ENCODE data around the gene ZNF217. TPM values are rescaled to one million over a fixed set of nuclear protein-coding genes. Genes with fewer than 3 reads are reported as not detected.

The ZNF217 gene
- total and polyA plus RNA-seq, 10 of the 15 experiments (the other 5 are each of a cell fraction or from before 2014, with no cell fraction given): 8.5 to 76.6 (median 40.6) TPM

- Histone ChIP-seq H3K79me2 (ENCODE audit: control insufficient read depth, insufficient read depth, low read length) (peaks cover 59% of the 10 kb centered on the region), H2AFZ (ENCODE audit: control insufficient read depth, low read depth, low read length) (no peak overlapping the region; the same call in 1 of the 2 replicates), H3K9me3 (replicated peaks; ENCODE audit: control insufficient read depth, insufficient read depth, low read length) (no peaks in the 10 kb centered on the region), H3K27ac (ENCODE audit: control insufficient read depth, insufficient read depth) (peak overlapping the region; percentile 84), H3K4me2 (ENCODE audit: control insufficient read depth, insufficient read depth) (peak overlapping the region; percentile 69; the same call in 1 of the 2 replicates), H4K20me1 (ENCODE audit: control insufficient read depth, insufficient read depth) (no peaks in the 10 kb centered on the region), H3K27me3 (replicated peaks in 1 of 2; ENCODE audit: control insufficient read depth in 2 of 2, insufficient read depth in 2 of 2, low read length in 1 of 2) (no peaks in the 10 kb centered on the region), H3K9ac (ENCODE audit: control insufficient read depth, insufficient read depth, low read length) (peak overlapping the region; percentile 87), H3K4me1 (ENCODE audit: control insufficient read depth, insufficient read depth, low read length) (peaks cover 8% of the 10 kb centered on the region; the same call in 1 of the 2 replicates), H3K36me3 (ENCODE audit: control insufficient read depth in 2 of 2, insufficient read depth in 2 of 2, low read length in 1 of 2) (no peaks in the 10 kb centered on the region), H3K4me3 (peak overlapping the region; percentile 81)
- ATAC-seq (peak; percentile 77), DNase-seq (ENCODE audit: low read depth, low spot score) (no peak), FAIRE-seq (no peak)
- under 1% methylated on average over 45 of the region's 110 CpGs for WGBS (ENCODE audit: insufficient coverage, insufficient replicate concordance, low lambda C conversion rate, missing lambda C conversion rate)
- intact Hi-C loops (cut with micrococcal nuclease; ENCODE audit: unreplicated experiment): loop anchor here (2.0 kb wide), 1 partner anchor 58 kb away; no protein-coding TSS in a partner anchor
- RAD21 ChIA-PET (ENCODE audit: unreplicated experiment): interaction anchor here (0.6 to 4.1 kb wide), 19 partner anchors 15 to 485 kb away, joined by 3 to 33 read pairs (median 5); no protein-coding TSS in a partner anchor
- no TSS peak for BruUV-seq (replicated peaks)
- CTCF ChIA-PET: interaction anchor here (0.6 to 1.7 kb wide), 3 partner anchors 137 to 156 kb away, joined by 3 to 4 read pairs (median 4); no protein-coding TSS in a partner anchor
- SMC1A ChIA-PET (ENCODE audit: uncharacterized antibody, unreplicated experiment): interaction anchor here (0.7 to 1.8 kb wide), 16 partner anchors 12 to 346 kb away, joined by 3 to 11 read pairs (median 4); no protein-coding TSS in a partner anchor
- in situ Hi-C loops (cut with MboI): no loop called here
- POLR2A ChIA-PET: interaction anchor here (0.7 to 2.6 kb wide), 13 partner anchors 8 to 616 kb away, joined by 3 to 21 read pairs (median 4); no protein-coding TSS in a partner anchor
- TF ChIP-seq CUX1 (IDR thresholded peaks at IDR 0.05; ENCODE audit: insufficient replicate concordance, low read depth, low read length): no peak
- peak; percentile 92 for TF ChIP-seq NFXL1 (IDR thresholded peaks at IDR 0.05; ENCODE audit: borderline replicate concordance)
- peak; percentile 58; the same call in 1 of the 2 replicates for TF ChIP-seq TAF1 (IDR thresholded peaks at IDR 0.05; ENCODE audit: borderline replicate concordance, low read depth, low read length)
- TF ChIP-seq ETV6 (conservative IDR thresholded peaks at IDR 0.05 in 1 of 2, IDR thresholded peaks at IDR 0.05 in 1 of 2; ENCODE audit: borderline replicate concordance in 1 of 2, low read depth in 1 of 2): peak in 1 of 2 experiments; percentile 98; a peak in 2 of 4 replicates
- TF ChIP-seq TCF7 (IDR thresholded peaks at IDR 0.05; ENCODE audit: borderline replicate concordance): no peak
- TF ChIP-seq POLR2AphosphoS5 (IDR thresholded peaks at IDR 0.05; ENCODE audit: low read length): peak; percentile 53; the same call in 1 of the 2 replicates
- TF ChIP-seq HDGF (IDR thresholded peaks at IDR 0.05): no peak
- TF ChIP-seq EGR1 (IDR thresholded peaks at IDR 0.05; ENCODE audit: borderline replicate concordance in 1 of 2, low read depth in 2 of 2, low read length in 2 of 2): peak in 1 of 2 experiments; percentile 54; a peak in 1 of 3 replicates
- TF ChIP-seq ZNF687 (IDR thresholded peaks at IDR 0.05): peak; percentile 28
Observed at GRCh38 chr20:53594068-53595017, 704 bp upstream of the ZNF217 start.

All from GM12878 (cell line).